ENCODE measurements around the gene HELZ2. TPM values are rescaled to one million over a fixed set of nuclear protein-coding genes. Genes with fewer than 3 reads are reported as not detected.

Gene HELZ2
- total and polyA plus RNA-seq, 2 donors = 15.5 to 19.9 TPM

- WGBS = 82% methylated on average over 36 of the region's 36 CpGs
- DNase-seq (ENCODE audit: extremely low spot score) = no peak
- Histone ChIP-seq H3K36me3 (ENCODE audit: insufficient read depth) (no peaks in the 10 kb centered on the region), H3K4me1 (ENCODE audit: insufficient read depth) (no peaks in the 10 kb centered on the region), H3K4me3 (ENCODE audit: low read depth, low read length) (no peak overlapping the region), H3K27ac (ENCODE audit: low read depth) (no peak overlapping the region)
Observed at GRCh38 chr20:63542031-63542559, 31.9 kb downstream of the HELZ2 start.

- Histone ChIP-seq H3K36me3 (ENCODE audit: insufficient read depth) (no peaks in the 10 kb centered on the region), H3K4me3 (ENCODE audit: low read depth, low read length) (no peak overlapping the region), H3K27ac (ENCODE audit: low read depth) (no peak overlapping the region), H3K4me1 (ENCODE audit: insufficient read depth) (no peaks in the 10 kb centered on the region)
- DNase-seq (ENCODE audit: extremely low spot score) = no peak
- WGBS = 92% methylated on average over 28 of the region's 28 CpGs
Observed at GRCh38 chr20:63541371-63541770, 32.7 kb downstream of the HELZ2 start.

- H3K27ac ChIP-seq (ENCODE audit: low read depth) = no peak overlapping the region
- H3K36me3 ChIP-seq (ENCODE audit: insufficient read depth) = no peaks in the 10 kb centered on the region
- no peak overlapping the region for H3K4me3 ChIP-seq (ENCODE audit: low read depth, low read length)
- no peaks in the 10 kb centered on the region for H3K4me1 ChIP-seq (ENCODE audit: insufficient read depth)
- WGBS = 65% methylated on average over 49 of the region's 49 CpGs
- DNase-seq (ENCODE audit: extremely low spot score) = no peak
Observed at GRCh38 chr20:63540417-63541186, 33.4 kb downstream of the HELZ2 start.

GRCh38 chr20:63539441-63540370 lies 34.3 kb downstream of the HELZ2 start:
- DNase-seq (ENCODE audit: extremely low spot score) = no peak
- Histone ChIP-seq H3K27ac (ENCODE audit: low read depth) (no peak overlapping the region), H3K4me1 (ENCODE audit: insufficient read depth) (no peaks in the 10 kb centered on the region), H3K4me3 (ENCODE audit: low read depth, low read length) (no peak overlapping the region), H3K36me3 (ENCODE audit: insufficient read depth) (no peaks in the 10 kb centered on the region)
- WGBS = 86% methylated on average over 29 of the region's 29 CpGs

GRCh38 chr20:63539092-63539430 lies 35.0 kb downstream of the HELZ2 start:
- Histone ChIP-seq H3K27ac (ENCODE audit: low read depth) (peak overlapping the region; percentile 44), H3K4me3 (ENCODE audit: low read depth, low read length) (no peak overlapping the region), H3K4me1 (ENCODE audit: insufficient read depth) (no peaks in the 10 kb centered on the region), H3K36me3 (ENCODE audit: insufficient read depth) (no peaks in the 10 kb centered on the region)
- 74% methylated on average over 12 of the region's 12 CpGs for WGBS
- DNase-seq (ENCODE audit: extremely low spot score) = no peak

GRCh38 chr20:63538204-63539091 lies 35.6 kb downstream of the HELZ2 start:
- peak; percentile 48 for DNase-seq (ENCODE audit: extremely low spot score)
- peak overlapping the region; percentile 66 for H3K27ac ChIP-seq (ENCODE audit: low read depth)

GRCh38 chr20:63537525-63538203 lies 36.4 kb downstream of the HELZ2 start:
- no peak for DNase-seq (ENCODE audit: extremely low spot score)
- Histone ChIP-seq H3K27ac (ENCODE audit: low read depth) (peak overlapping the region; percentile 86), H3K36me3 (ENCODE audit: insufficient read depth) (no peaks in the 10 kb centered on the region), H3K4me3 (ENCODE audit: low read depth, low read length) (peak overlapping the region; percentile 6), H3K4me1 (ENCODE audit: insufficient read depth) (no peaks in the 10 kb centered on the region)
- WGBS = 17% methylated on average over 34 of the region's 34 CpGs

More at GRCh38 chr20:63538204-63539091, 35.6 kb downstream of the HELZ2 start:
- Histone ChIP-seq H3K4me3 (ENCODE audit: low read depth, low read length) (peak overlapping the region; percentile 2), H3K4me1 (ENCODE audit: insufficient read depth) (no peaks in the 10 kb centered on the region), H3K36me3 (ENCODE audit: insufficient read depth) (no peaks in the 10 kb centered on the region)
- WGBS = 47% methylated on average over 27 of the region's 27 CpGs

- H3K27ac ChIP-seq (ENCODE audit: low read depth) = peak within 1 kb of the TSS; percentile 86
- no peak for DNase-seq (ENCODE audit: extremely low spot score)
- peak within 1 kb of the TSS; percentile 6 for H3K4me3 ChIP-seq (ENCODE audit: low read depth, low read length)
- H3K4me1 ChIP-seq (ENCODE audit: insufficient read depth) = no peaks in the 10 kb centered on the region
- no peaks in the 10 kb centered on the region for H3K36me3 ChIP-seq (ENCODE audit: insufficient read depth)
- WGBS = 76% methylated on average over 29 of the region's 29 CpGs
Observed at GRCh38 chr20:63536997-63537524, 37.0 kb downstream of the HELZ2 start, which contains the start of gene PTK6. Gene PTK6 (minus strand): TSS chr20:63537376. CDS start chr20:63537314, 62 bp downstream.

GRCh38 chr20:63536241-63536977 lies 37.6 kb downstream of the HELZ2 start:
- 61% methylated on average over 35 of the region's 35 CpGs for WGBS
- H3K4me1 ChIP-seq (ENCODE audit: insufficient read depth) = no peaks in the 10 kb centered on the region
- no peaks in the 10 kb centered on the region for H3K36me3 ChIP-seq (ENCODE audit: insufficient read depth)
- no peak for DNase-seq (ENCODE audit: extremely low spot score)
- H3K4me3 ChIP-seq (ENCODE audit: low read depth, low read length) = no peak overlapping the region
- peak overlapping the region; percentile 70 for H3K27ac ChIP-seq (ENCODE audit: low read depth)

GRCh38 chr20:63534831-63535651 lies 39.0 kb downstream of the HELZ2 start:
- Histone ChIP-seq H3K4me1 (ENCODE audit: insufficient read depth) (no peaks in the 10 kb centered on the region), H3K27ac (ENCODE audit: low read depth) (peak overlapping the region; percentile 80), H3K36me3 (ENCODE audit: insufficient read depth) (no peaks in the 10 kb centered on the region), H3K4me3 (ENCODE audit: low read depth, low read length) (no peak overlapping the region)
- WGBS = 44% methylated on average over 49 of the region's 49 CpGs
- no peak for DNase-seq (ENCODE audit: extremely low spot score)

GRCh38 chr20:63534427-63534830 lies 39.6 kb downstream of the HELZ2 start:
- DNase-seq (ENCODE audit: extremely low spot score) = no peak
- Histone ChIP-seq H3K27ac (ENCODE audit: low read depth) (peak overlapping the region; percentile 80), H3K36me3 (ENCODE audit: insufficient read depth) (no peaks in the 10 kb centered on the region), H3K4me1 (ENCODE audit: insufficient read depth) (no peaks in the 10 kb centered on the region), H3K4me3 (ENCODE audit: low read depth, low read length) (no peak overlapping the region)
- 47% methylated on average over 12 of the region's 12 CpGs for WGBS
